ENCODE measurements around the gene TXNDC8.

TXNDC8 gene

DNA sequence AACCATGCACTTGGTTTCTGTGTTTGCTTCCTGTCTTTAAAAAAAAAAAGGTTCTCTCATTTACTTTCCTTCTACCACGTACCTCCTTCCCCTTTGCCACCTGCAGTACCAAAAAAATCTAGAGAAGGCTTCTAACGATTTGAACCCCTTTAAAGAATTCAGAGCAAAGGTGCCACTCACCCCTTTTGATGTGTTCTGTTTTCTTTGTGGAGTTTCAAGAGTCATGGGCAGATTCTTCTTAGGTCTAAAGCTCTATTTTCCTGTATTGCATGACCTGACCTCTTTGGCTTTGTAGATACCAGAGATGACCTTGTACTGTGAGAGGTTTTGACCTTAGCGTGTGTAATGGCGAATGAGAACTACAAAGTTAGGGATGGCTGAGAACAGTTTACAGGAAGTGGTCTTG is 29.0 kb downstream of the TXNDC8 start:
- peaks cover 24% of the 10 kb centered on the region for H3K4me1 ChIP-seq (ENCODE audit: insufficient read depth, low read length)
- ATAC-seq (ENCODE audit: insufficient read depth, low read depth) (peak; percentile 66), DNase-seq (peak; percentile 9)
- H3K36me3 ChIP-seq (ENCODE audit: insufficient read depth, low read length) = no peaks in the 10 kb centered on the region
- no peaks in the 10 kb centered on the region for H3K79me2 ChIP-seq (ENCODE audit: insufficient read depth, low read length)
- no peak for TF ChIP-seq EZH2 (IDR thresholded peaks at IDR 0.05; ENCODE audit: borderline replicate concordance, low read depth, low read length, severe bottlenecking)
- no peak for TF ChIP-seq CTCF (IDR thresholded peaks at IDR 0.05; ENCODE audit: borderline replicate concordance, extremely low read depth, low read length, poor library complexity, severe bottlenecking)
- peak overlapping the region in 1 of 2 experiments; percentile 17; a peak in 1 of 4 replicates for H3K4me3 ChIP-seq (ENCODE audit: low read depth in 1 of 2, low read length in 2 of 2)
- H3K27me3 ChIP-seq (ENCODE audit: insufficient read depth, low read length, poor library complexity) = no peaks in the 10 kb centered on the region
- H3K4me2 ChIP-seq (ENCODE audit: insufficient read depth, low read length) = peak overlapping the region; percentile 34
- peak overlapping the region; percentile 30 for H3K9ac ChIP-seq (ENCODE audit: low read depth, low read length)
- H4K20me1 ChIP-seq (ENCODE audit: insufficient read depth, low read length) = no peaks in the 10 kb centered on the region
- peaks cover 6% of the 10 kb centered on the region for H3K9me3 ChIP-seq (ENCODE audit: insufficient read depth, low read length, severe bottlenecking)
- H2AFZ ChIP-seq (ENCODE audit: low read depth, low read length) = peak overlapping the region; percentile 69
- H3K27ac ChIP-seq (ENCODE audit: low read length) = peak overlapping the region; percentile 87

DNA sequence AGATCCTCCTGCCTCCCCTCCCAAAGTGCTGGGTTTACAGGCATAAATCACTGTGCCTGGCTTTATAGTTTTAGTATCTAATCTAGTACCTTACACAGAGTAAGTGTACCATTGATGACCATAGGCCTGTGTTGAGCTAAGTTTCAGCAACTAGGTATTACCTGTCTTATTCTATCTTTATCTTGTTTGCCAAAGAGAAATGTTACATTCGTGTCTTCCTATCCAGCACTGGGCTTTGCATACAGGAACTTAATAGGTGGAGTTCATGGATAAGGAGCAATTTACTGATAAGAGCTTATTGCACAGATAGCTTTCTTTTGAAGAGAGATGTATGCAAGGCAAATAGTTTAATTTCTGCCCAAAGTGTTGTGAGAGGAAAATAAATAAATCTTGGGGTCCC is 30.5 kb downstream of the TXNDC8 start:
- Histone ChIP-seq H3K36me3 (ENCODE audit: insufficient read depth, low read length) (no peaks in the 10 kb centered on the region), H4K20me1 (ENCODE audit: insufficient read depth, low read length) (no peaks in the 10 kb centered on the region), H3K9ac (ENCODE audit: low read depth, low read length) (no peak overlapping the region), H3K27ac (ENCODE audit: low read length) (no peak overlapping the region), H3K4me1 (ENCODE audit: insufficient read depth, low read length) (peaks cover 24% of the 10 kb centered on the region), H3K4me3 (ENCODE audit: low read depth in 1 of 2, low read length in 2 of 2) (no peak overlapping the region), H2AFZ (ENCODE audit: low read depth, low read length) (no peak overlapping the region), H3K79me2 (ENCODE audit: insufficient read depth, low read length) (no peaks in the 10 kb centered on the region), H3K4me2 (ENCODE audit: insufficient read depth, low read length) (no peak overlapping the region), H3K9me3 (ENCODE audit: insufficient read depth, low read length, severe bottlenecking) (peaks cover 1% of the 10 kb centered on the region), H3K27me3 (ENCODE audit: insufficient read depth, low read length, poor library complexity) (no peaks in the 10 kb centered on the region)
- DNase-seq = no peak
- ATAC-seq (ENCODE audit: insufficient read depth, low read depth) = no peak
- no peak for TF ChIP-seq CTCF (IDR thresholded peaks at IDR 0.05; ENCODE audit: borderline replicate concordance, extremely low read depth, low read length, poor library complexity, severe bottlenecking)
- no peak for TF ChIP-seq EZH2 (IDR thresholded peaks at IDR 0.05; ENCODE audit: borderline replicate concordance, low read depth, low read length, severe bottlenecking)

GRCh38 chr9:110303133-110303532 is 34.5 kb downstream of the TXNDC8 start:
- Histone ChIP-seq H3K9ac (ENCODE audit: low read depth, low read length) (no peak overlapping the region), H3K79me2 (ENCODE audit: insufficient read depth, low read length) (no peaks in the 10 kb centered on the region), H3K27me3 (ENCODE audit: insufficient read depth, low read length, poor library complexity) (no peaks in the 10 kb centered on the region), H4K20me1 (ENCODE audit: insufficient read depth, low read length) (no peaks in the 10 kb centered on the region), H3K4me1 (ENCODE audit: insufficient read depth, low read length) (peaks cover 9% of the 10 kb centered on the region), H3K4me3 (ENCODE audit: low read depth in 1 of 2, low read length in 2 of 2) (no peak overlapping the region), H3K9me3 (ENCODE audit: insufficient read depth, low read length, severe bottlenecking) (no peaks in the 10 kb centered on the region), H3K36me3 (ENCODE audit: insufficient read depth, low read length) (no peaks in the 10 kb centered on the region), H3K4me2 (ENCODE audit: insufficient read depth, low read length) (no peak overlapping the region), H3K27ac (ENCODE audit: low read length) (no peak overlapping the region), H2AFZ (ENCODE audit: low read depth, low read length) (no peak overlapping the region)
- no peak for DNase-seq
- TF ChIP-seq EZH2 (IDR thresholded peaks at IDR 0.05; ENCODE audit: borderline replicate concordance, low read depth, low read length, severe bottlenecking) (no peak), CTCF (IDR thresholded peaks at IDR 0.05; ENCODE audit: borderline replicate concordance, extremely low read depth, low read length, poor library complexity, severe bottlenecking) (no peak)
- no peak for ATAC-seq (ENCODE audit: insufficient read depth, low read depth)
